ENCODE measurements around the gene C9orf50. TPM values are rescaled to one million over a fixed set of nuclear protein-coding genes. Genes with fewer than 3 reads are reported as not detected.

The C9orf50 gene
- total RNA-seq, 1 donor from 2014 or later: 0.87 TPM

GRCh38 chr9:129650680-129651235, 29.9 kb upstream of the C9orf50 start:
- DNase-seq (ENCODE audit: low spot score in 2 of 2, unreplicated experiment in 2 of 2): no peak
- Mint-ChIP-seq H3K36me3 (no peaks in the 10 kb centered on the region), H3K27ac (peak overlapping the region; percentile 95), H3K4me1 (peaks cover 39% of the 10 kb centered on the region), H3K27me3 (ENCODE audit: low read depth) (no peaks in the 10 kb centered on the region), H3K9me3 (peaks cover 6% of the 10 kb centered on the region), H3K4me3 (no peak overlapping the region)
- no peak for TF ChIP-seq CTCF (IDR thresholded peaks at IDR 0.05; ENCODE audit: unreplicated experiment)

- Mint-ChIP-seq H3K4me3 (no peak overlapping the region), H3K27ac (peak overlapping the region; percentile 95), H3K27me3 (ENCODE audit: low read depth) (no peaks in the 10 kb centered on the region), H3K36me3 (no peaks in the 10 kb centered on the region), H3K9me3 (peaks cover 6% of the 10 kb centered on the region), H3K4me1 (peaks cover 36% of the 10 kb centered on the region)
- no peak for TF ChIP-seq CTCF (IDR thresholded peaks at IDR 0.05; ENCODE audit: unreplicated experiment)
- no peak for DNase-seq (ENCODE audit: low spot score in 2 of 2, unreplicated experiment in 2 of 2)
Observed at GRCh38 chr9:129649726-129650679, 29.1 kb upstream of the C9orf50 start.

- Mint-ChIP-seq H3K27ac (no peak overlapping the region), H3K36me3 (no peaks in the 10 kb centered on the region), H3K9me3 (peaks cover 6% of the 10 kb centered on the region), H3K4me3 (no peak overlapping the region), H3K27me3 (ENCODE audit: low read depth) (no peaks in the 10 kb centered on the region), H3K4me1 (peaks cover 25% of the 10 kb centered on the region)
- DNase-seq (ENCODE audit: low spot score in 2 of 2, unreplicated experiment in 2 of 2): no peak
- no peak for TF ChIP-seq CTCF (IDR thresholded peaks at IDR 0.05; ENCODE audit: unreplicated experiment)
Observed at GRCh38 chr9:129648764-129649115, 27.8 kb upstream of the C9orf50 start.

- Mint-ChIP-seq H3K36me3 (no peaks in the 10 kb centered on the region), H3K9me3 (peaks cover 6% of the 10 kb centered on the region), H3K4me3 (no peak overlapping the region), H3K27me3 (ENCODE audit: low read depth) (no peaks in the 10 kb centered on the region), H3K27ac (peak overlapping the region; percentile 52), H3K4me1 (peaks cover 22% of the 10 kb centered on the region)
- no peak for DNase-seq (ENCODE audit: low spot score in 2 of 2, unreplicated experiment in 2 of 2)
- TF ChIP-seq CTCF (IDR thresholded peaks at IDR 0.05; ENCODE audit: unreplicated experiment): no peak
Observed at GRCh38 chr9:129648092-129648763, 27.3 kb upstream of the C9orf50 start.

- TF ChIP-seq CTCF (IDR thresholded peaks at IDR 0.05; ENCODE audit: unreplicated experiment): no peak
- H3K36me3 Mint-ChIP-seq: no peaks in the 10 kb centered on the region
- no peak overlapping the region for H3K27ac Mint-ChIP-seq
- DNase-seq (ENCODE audit: low spot score in 2 of 2, unreplicated experiment in 2 of 2): no peak
- H3K4me1 Mint-ChIP-seq: peaks cover 22% of the 10 kb centered on the region
- peaks cover 6% of the 10 kb centered on the region for H3K9me3 Mint-ChIP-seq
- no peak overlapping the region for H3K4me3 Mint-ChIP-seq
- H3K27me3 Mint-ChIP-seq (ENCODE audit: low read depth): no peaks in the 10 kb centered on the region
Observed at GRCh38 chr9:129647635-129648034, 26.7 kb upstream of the C9orf50 start.
